HL-60 (cell line): ENCODE measurements around the gene BCAS3.

Source experiments
- DNase-seq, 2 experiments: peaks; one replicate each; pipeline ENCODE4 v3.0.0-alpha.2; 2010 to 2020; ENCODE audit warnings: low read depth in 1 of 2, low spot score in 1 of 2
- H3K27ac ChIP-seq: fragments of 250-450 bp; sonication (Bioruptor Pico); replicated peaks from 2 replicates; pipeline ENCODE4 v1.5.1; 2020; ENCODE audit warnings: mild to moderate bottlenecking, moderate library complexity
- H3K27me3 ChIP-seq: fragments of 250-450 bp; sonication (Bioruptor Pico); 2 replicates; pipeline ENCODE4 v1.5.1; 2021; ENCODE audit warnings: mild to moderate bottlenecking, moderate library complexity; ENCODE audit not compliant: insufficient read depth, poor library complexity, severe bottlenecking
- H3K4me3 ChIP-seq: replicated peaks from 2 replicates; pipeline ENCODE4 v1.5.1; 2011; ENCODE audit warnings: mild to moderate bottlenecking, control low read depth, low read length; ENCODE audit not compliant: insufficient read depth
- GABPA ChIP-seq: IDR thresholded peaks from 2 replicates; pipeline ENCODE4 v1.6.1; 2012; ENCODE audit warnings: low read depth
- POLR2AphosphoS5 ChIP-seq: IDR thresholded peaks from 2 replicates; pipeline ENCODE4 v1.6.1; 2012; ENCODE audit warnings: low read depth
- SPI1 ChIP-seq: IDR thresholded peaks from 2 replicates; pipeline ENCODE4 v1.6.1; 2012; ENCODE audit warnings: low read depth, mild to moderate bottlenecking, borderline replicate concordance
- TF ChIP-seq, protein P1 (sequence below): IDR thresholded peaks from one replicate; pipeline ENCODE4 v1.5.1; 2011; ENCODE audit warnings: low read length, control low read depth, inconsistent platforms; ENCODE audit not compliant: insufficient read depth
- TF ChIP-seq, protein P2 (sequence below): IDR thresholded peaks from 2 replicates; pipeline ENCODE4 v1.6.1; 2012; ENCODE audit warnings: low read depth; ENCODE audit not compliant: insufficient replicate concordance

BCAS3 gene

DNA sequence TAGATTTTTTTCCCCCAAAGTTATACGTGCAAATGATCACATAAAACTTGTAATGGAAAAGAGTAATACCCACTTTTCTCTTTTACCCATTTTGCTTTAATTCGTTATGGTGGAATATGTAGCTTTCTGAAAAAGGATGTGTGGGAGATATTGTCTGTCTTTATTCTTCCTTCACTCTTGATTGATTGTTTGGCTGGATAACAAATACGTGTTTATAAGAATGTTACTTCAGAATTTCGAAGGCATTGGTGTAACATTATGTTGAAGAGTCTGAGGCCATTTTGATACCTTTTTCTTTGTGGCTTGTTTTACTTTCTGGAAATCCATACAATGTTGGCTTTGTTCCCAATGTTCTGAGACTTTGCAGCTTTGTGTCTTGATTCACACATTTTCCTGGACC is 71.4 kb downstream of the BCAS3 start:
- DNase-seq: no peak
- TF ChIP-seq POLR2AphosphoS5: no peak
- TF ChIP-seq, protein P1, sequence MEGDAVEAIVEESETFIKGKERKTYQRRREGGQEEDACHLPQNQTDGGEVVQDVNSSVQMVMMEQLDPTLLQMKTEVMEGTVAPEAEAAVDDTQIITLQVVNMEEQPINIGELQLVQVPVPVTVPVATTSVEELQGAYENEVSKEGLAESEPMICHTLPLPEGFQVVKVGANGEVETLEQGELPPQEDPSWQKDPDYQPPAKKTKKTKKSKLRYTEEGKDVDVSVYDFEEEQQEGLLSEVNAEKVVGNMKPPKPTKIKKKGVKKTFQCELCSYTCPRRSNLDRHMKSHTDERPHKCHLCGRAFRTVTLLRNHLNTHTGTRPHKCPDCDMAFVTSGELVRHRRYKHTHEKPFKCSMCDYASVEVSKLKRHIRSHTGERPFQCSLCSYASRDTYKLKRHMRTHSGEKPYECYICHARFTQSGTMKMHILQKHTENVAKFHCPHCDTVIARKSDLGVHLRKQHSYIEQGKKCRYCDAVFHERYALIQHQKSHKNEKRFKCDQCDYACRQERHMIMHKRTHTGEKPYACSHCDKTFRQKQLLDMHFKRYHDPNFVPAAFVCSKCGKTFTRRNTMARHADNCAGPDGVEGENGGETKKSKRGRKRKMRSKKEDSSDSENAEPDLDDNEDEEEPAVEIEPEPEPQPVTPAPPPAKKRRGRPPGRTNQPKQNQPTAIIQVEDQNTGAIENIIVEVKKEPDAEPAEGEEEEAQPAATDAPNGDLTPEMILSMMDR: no peak
- no peak for TF ChIP-seq SPI1
- TF ChIP-seq, protein P2, sequence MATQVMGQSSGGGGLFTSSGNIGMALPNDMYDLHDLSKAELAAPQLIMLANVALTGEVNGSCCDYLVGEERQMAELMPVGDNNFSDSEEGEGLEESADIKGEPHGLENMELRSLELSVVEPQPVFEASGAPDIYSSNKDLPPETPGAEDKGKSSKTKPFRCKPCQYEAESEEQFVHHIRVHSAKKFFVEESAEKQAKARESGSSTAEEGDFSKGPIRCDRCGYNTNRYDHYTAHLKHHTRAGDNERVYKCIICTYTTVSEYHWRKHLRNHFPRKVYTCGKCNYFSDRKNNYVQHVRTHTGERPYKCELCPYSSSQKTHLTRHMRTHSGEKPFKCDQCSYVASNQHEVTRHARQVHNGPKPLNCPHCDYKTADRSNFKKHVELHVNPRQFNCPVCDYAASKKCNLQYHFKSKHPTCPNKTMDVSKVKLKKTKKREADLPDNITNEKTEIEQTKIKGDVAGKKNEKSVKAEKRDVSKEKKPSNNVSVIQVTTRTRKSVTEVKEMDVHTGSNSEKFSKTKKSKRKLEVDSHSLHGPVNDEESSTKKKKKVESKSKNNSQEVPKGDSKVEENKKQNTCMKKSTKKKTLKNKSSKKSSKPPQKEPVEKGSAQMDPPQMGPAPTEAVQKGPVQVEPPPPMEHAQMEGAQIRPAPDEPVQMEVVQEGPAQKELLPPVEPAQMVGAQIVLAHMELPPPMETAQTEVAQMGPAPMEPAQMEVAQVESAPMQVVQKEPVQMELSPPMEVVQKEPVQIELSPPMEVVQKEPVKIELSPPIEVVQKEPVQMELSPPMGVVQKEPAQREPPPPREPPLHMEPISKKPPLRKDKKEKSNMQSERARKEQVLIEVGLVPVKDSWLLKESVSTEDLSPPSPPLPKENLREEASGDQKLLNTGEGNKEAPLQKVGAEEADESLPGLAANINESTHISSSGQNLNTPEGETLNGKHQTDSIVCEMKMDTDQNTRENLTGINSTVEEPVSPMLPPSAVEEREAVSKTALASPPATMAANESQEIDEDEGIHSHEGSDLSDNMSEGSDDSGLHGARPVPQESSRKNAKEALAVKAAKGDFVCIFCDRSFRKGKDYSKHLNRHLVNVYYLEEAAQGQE: no peak
- TF ChIP-seq GABPA: no peak
- H3K27me3 ChIP-seq: no peaks in the 10 kb centered on the region
- H3K4me3 ChIP-seq: no peak overlapping the region
- H3K27ac ChIP-seq: no peak overlapping the region

- Histone ChIP-seq H3K27me3 (no peaks in the 10 kb centered on the region), H3K27ac (no peak overlapping the region), H3K4me3 (no peak overlapping the region)
- no peak for DNase-seq
- TF ChIP-seq POLR2AphosphoS5: no peak
- TF ChIP-seq GABPA: no peak
- TF ChIP-seq, protein P2: no peak
- TF ChIP-seq SPI1: no peak
- TF ChIP-seq, protein P1: no peak
Measured at GRCh38 chr17:60749708-60750107, 72.1 kb downstream of the BCAS3 start.

DNA sequence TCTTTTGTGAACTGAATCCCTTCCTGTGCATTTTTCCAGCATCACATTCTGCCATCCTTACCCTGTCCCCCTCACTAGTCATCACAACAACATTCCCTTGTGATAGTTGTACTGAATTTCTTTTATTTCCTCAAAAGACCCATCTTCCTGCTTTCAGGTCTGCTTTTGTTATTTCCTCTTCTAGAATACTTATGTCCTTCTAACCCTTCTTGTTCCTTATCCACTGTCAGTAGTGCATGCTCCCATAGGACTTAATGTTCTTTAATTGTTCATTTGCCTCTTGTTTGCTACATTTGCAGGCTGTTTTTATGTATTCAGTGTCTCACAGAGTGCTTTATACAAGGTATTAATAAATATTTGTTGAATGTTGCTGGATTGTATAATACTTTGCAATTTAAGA is 73.0 kb downstream of the BCAS3 start:
- Histone ChIP-seq H3K4me3 (no peak overlapping the region), H3K27me3 (no peaks in the 10 kb centered on the region), H3K27ac (no peak overlapping the region)
- no peak for TF ChIP-seq GABPA
- TF ChIP-seq, protein P1: no peak
- TF ChIP-seq, protein P2: no peak
- no peak for DNase-seq
